Caco-2 (cell line): ENCODE measurements around the gene GTF3C5. TPM values are rescaled to one million over a fixed set of nuclear protein-coding genes. Genes with fewer than 3 reads are reported as not detected.

ENCODE experiments used
- BruUV-seq: library from RNA; stranded (reverse); fragments of 400-500 nt; replicated peaks from 2 replicates; lab custom pipeline; 2021; lab: Mats Ljungman, UMichigan
- CTCF ChIA-PET: fragments of 300-600 bp; sonication (Branson Sonifier 250); formaldehyde crosslinking; loops from one replicate; lab custom pipeline; 2022; ENCODE audit warnings: antibody characterized with exemption; lab: Charles Lee
- POLR2A ChIA-PET: fragments of 300-600 bp; sonication (Branson Sonifier 250); formaldehyde crosslinking; loops from one replicate; lab custom pipeline; 2022; ENCODE audit warnings: antibody characterized with exemption; lab: Charles Lee
- DNase-seq, 2 experiments: peaks; one replicate each; pipeline versions ENCODE4 v3.0.0 to v3.0.0-alpha.2; 2020 to 2022
- H3K27me3 ChIP-seq: replicated peaks from 2 replicates; pipeline ENCODE4 v1.6.0; 2011; ENCODE audit warnings: low read length; ENCODE audit not compliant: control insufficient read depth, insufficient read depth
- H3K36me3 ChIP-seq: 2 replicates; pipeline ENCODE4 v1.5.1; 2011; ENCODE audit warnings: low read length; ENCODE audit not compliant: control insufficient read depth, insufficient read depth
- H3K4me1 ChIP-seq: fragments of 250-450 bp; sonication (Bioruptor Pico); 2 replicates; pipeline ENCODE4 v1.5.1; 2020; ENCODE audit warnings: mild to moderate bottlenecking
- H3K4me3 ChIP-seq: 2 replicates; pipeline ENCODE4 v1.5.1; 2011; ENCODE audit warnings: low read depth, mild to moderate bottlenecking, control low read depth, low read length
- H3K9me3 ChIP-seq: fragments of 250-450 bp; sonication (Bioruptor Pico); 2 replicates; pipeline ENCODE4 v1.5.1; 2020; ENCODE audit warnings: mild to moderate bottlenecking, moderate library complexity
- H3K27ac Mint-ChIP-seq: one replicate; pipeline ENCODE4 v1.8.0; 2022; ENCODE audit warnings: mixed read lengths; ENCODE audit not compliant: unreplicated experiment
- H3K27me3 Mint-ChIP-seq: one replicate; pipeline ENCODE4 v1.8.0; 2022; ENCODE audit warnings: mixed read lengths; ENCODE audit not compliant: insufficient read depth, unreplicated experiment
- H3K36me3 Mint-ChIP-seq: one replicate; pipeline ENCODE4 v1.8.0; 2022; ENCODE audit warnings: mild to moderate bottlenecking, mixed read lengths; ENCODE audit not compliant: insufficient read depth, unreplicated experiment
- H3K4me1 Mint-ChIP-seq: one replicate; pipeline ENCODE4 v1.8.0; 2022; ENCODE audit warnings: low read depth, mixed read lengths; ENCODE audit not compliant: unreplicated experiment
- H3K4me3 Mint-ChIP-seq: one replicate; pipeline ENCODE4 v1.8.0; 2022; ENCODE audit warnings: mild to moderate bottlenecking, moderate library complexity, mixed read lengths; ENCODE audit not compliant: unreplicated experiment
- H3K9me3 Mint-ChIP-seq: one replicate; pipeline ENCODE4 v1.8.0; 2022; ENCODE audit warnings: mixed read lengths; ENCODE audit not compliant: unreplicated experiment
- intact Hi-C: fragments of 100-400 bp; cut with micrococcal nuclease; formaldehyde crosslinking; loops from one replicate; pipeline ENCODE4 v1.10.0; 2022; ENCODE audit not compliant: unreplicated experiment
- total RNA-seq: library from RNA; stranded (reverse); gene quantifications from 2 replicates; pipeline ENCODE4 v1.2.3, GENCODE V29; 2022
- TF ChIP-seq, protein P1 (sequence below), 2 experiments: fragments of 200-600 bp in 1 of 2; IDR thresholded peaks; 1 replicate in 1 of 2; 2 replicates in 1 of 2; pipeline versions ENCODE4 v1.5.1 to v1.8.0; 2011 to 2022; ENCODE audit warnings: antibody characterized with exemption in 1 of 2, control low read depth in 1 of 2, inconsistent platforms in 1 of 2, low read depth in 1 of 2, low read length in 1 of 2, mild to moderate bottlenecking in 1 of 2, moderate library complexity in 1 of 2; ENCODE audit not compliant: insufficient read depth in 1 of 2, severe bottlenecking in 1 of 2, unreplicated experiment in 1 of 2

GTF3C5 gene
- total RNA-seq, 1 experiment from 2014 or later, result 73.1 TPM

DNA sequence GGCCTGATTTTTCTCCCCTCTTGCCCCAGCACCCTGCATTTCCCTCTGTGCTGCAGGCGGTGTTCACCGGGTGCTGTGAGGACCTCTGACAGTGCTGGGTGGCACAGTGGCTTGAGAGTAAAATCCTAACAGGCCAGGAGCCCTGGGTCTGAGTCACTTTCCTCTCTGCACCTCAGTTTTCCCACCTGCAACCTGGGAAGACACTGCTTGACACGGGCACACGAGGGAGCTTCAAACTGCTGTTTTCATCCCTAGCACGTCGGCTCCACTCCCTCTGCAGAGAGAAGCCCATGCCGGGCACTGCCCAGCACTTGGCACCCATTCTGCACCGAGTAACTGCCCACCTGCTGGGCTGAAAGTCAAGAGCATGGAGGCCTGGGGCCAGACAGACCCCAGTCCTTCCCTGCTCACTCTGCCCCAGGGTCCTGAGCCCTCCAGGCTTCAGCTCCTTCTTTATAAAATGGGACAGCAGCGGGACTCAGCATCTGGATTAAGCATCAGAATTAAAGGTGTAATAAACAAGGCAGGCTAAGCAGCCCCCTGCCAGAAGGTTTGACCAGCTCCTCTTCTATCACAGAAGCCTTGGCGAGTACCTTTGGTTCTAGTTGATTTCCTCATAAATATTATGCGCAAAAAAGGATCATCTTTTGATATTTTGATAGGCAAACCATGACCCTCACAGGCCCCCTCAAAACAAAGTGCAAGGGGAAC lies 47.2 kb upstream of the GTF3C5 start:
- ChIA-PET POLR2A (no interaction called here), CTCF (no interaction called here)
- no TSS peak for BruUV-seq
- H3K9me3 Mint-ChIP-seq, result no peaks in the 10 kb centered on the region
- TF ChIP-seq, protein P1, sequence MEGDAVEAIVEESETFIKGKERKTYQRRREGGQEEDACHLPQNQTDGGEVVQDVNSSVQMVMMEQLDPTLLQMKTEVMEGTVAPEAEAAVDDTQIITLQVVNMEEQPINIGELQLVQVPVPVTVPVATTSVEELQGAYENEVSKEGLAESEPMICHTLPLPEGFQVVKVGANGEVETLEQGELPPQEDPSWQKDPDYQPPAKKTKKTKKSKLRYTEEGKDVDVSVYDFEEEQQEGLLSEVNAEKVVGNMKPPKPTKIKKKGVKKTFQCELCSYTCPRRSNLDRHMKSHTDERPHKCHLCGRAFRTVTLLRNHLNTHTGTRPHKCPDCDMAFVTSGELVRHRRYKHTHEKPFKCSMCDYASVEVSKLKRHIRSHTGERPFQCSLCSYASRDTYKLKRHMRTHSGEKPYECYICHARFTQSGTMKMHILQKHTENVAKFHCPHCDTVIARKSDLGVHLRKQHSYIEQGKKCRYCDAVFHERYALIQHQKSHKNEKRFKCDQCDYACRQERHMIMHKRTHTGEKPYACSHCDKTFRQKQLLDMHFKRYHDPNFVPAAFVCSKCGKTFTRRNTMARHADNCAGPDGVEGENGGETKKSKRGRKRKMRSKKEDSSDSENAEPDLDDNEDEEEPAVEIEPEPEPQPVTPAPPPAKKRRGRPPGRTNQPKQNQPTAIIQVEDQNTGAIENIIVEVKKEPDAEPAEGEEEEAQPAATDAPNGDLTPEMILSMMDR (IDR thresholded peaks at IDR 0.05; ENCODE audit: insufficient read depth in 1 of 2, low read depth in 1 of 2, low read length in 1 of 2, severe bottlenecking in 1 of 2, unreplicated experiment in 1 of 2), result no peak
- Histone ChIP-seq H3K4me3 (no peak overlapping the region), H3K9me3 (no peaks in the 10 kb centered on the region), H3K36me3 (no peaks in the 10 kb centered on the region), H3K4me1 (peaks cover 11% of the 10 kb centered on the region), H3K27me3 (no peaks in the 10 kb centered on the region)
- intact Hi-C loops, result no loop called here
- H3K4me1 Mint-ChIP-seq, result peaks cover 7% of the 10 kb centered on the region
- no peak for DNase-seq
- no peak overlapping the region for H3K27ac Mint-ChIP-seq
- H3K27me3 Mint-ChIP-seq, result peaks cover 3% of the 10 kb centered on the region
- no peaks in the 10 kb centered on the region for H3K36me3 Mint-ChIP-seq
- H3K4me3 Mint-ChIP-seq, result no peak overlapping the region

DNA sequence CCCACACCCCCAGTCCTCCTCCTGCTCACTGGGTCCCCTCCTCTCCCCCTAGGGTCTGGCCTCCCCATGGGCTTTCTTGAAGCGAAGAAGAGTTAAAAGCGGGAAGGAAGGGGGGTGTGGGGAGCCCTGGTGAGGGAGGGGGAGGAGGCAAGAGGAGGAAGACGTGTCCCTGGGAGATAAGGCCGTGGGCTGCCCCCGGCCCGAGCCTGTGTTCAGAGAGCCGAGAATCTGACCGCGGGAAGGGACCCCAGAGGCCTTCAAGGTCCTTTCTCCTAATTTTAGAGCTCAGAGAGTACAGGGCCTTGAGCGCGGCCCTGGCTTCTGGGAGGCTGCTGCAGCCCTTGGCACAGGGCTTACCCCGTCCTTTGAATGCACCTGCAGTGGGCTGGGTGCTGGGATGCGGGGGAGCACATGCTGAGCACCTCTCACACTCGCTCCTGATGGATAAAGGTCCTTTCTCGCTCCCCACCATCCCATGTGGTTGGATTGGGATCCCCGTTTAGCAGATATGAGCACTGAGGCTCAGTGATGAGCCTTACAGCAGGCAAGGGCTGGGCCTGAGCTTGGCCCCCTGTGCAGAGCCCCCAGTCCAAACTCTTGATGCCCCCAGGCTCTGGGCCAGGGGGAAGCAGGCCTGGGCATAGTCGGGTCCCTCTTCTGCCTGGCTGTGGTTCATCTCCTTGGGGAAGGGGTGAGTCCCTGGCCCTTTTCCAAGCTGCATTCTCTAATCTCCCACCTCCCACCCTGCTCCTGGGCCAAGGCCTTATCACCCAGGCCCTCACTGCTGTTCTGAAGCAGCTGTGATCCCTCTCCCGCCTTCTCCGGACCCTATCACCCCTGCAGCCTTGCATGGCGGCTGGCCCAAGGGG lies 46.4 kb upstream of the GTF3C5 start:
- intact Hi-C loops, result no loop called here

DNA sequence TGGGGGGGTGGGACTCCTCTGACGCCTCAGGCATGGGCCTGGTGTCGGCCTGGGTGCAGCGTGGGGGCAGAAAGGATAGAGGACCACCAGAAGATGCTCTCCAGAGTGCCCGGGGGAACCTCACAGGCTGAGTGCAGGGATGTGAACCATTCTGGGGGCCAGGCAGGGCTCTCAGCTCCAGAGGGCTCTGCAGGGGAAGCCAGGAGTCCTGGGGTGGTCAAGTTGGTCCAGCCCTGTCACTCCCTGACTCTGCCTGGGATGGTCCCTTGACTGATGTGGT lies 45.8 kb upstream of the GTF3C5 start:
- ChIA-PET CTCF (no interaction called here), POLR2A (no interaction called here)
- H3K4me1 ChIP-seq, result peaks cover 9% of the 10 kb centered on the region
- H3K9me3 ChIP-seq, result no peaks in the 10 kb centered on the region
- H3K4me3 ChIP-seq, result no peak overlapping the region
- peaks cover 7% of the 10 kb centered on the region for H3K4me1 Mint-ChIP-seq
- no peaks in the 10 kb centered on the region for H3K9me3 Mint-ChIP-seq
- BruUV-seq, result no TSS peak
- no peaks in the 10 kb centered on the region for H3K36me3 Mint-ChIP-seq
- no peaks in the 10 kb centered on the region for H3K36me3 ChIP-seq
- peaks cover 3% of the 10 kb centered on the region for H3K27me3 Mint-ChIP-seq
- H3K4me3 Mint-ChIP-seq, result no peak overlapping the region
- H3K27ac Mint-ChIP-seq, result no peak overlapping the region
- intact Hi-C loops, result no loop called here
- TF ChIP-seq, protein P1 (IDR thresholded peaks at IDR 0.05; ENCODE audit: insufficient read depth in 1 of 2, low read depth in 1 of 2, low read length in 1 of 2, severe bottlenecking in 1 of 2, unreplicated experiment in 1 of 2), result no peak
- no peak for DNase-seq
- no peaks in the 10 kb centered on the region for H3K27me3 ChIP-seq

More for the DNA sequence above, 46.4 kb upstream of the GTF3C5 start:
- Mint-ChIP-seq H3K36me3 (no peaks in the 10 kb centered on the region), H3K4me3 (no peak overlapping the region), H3K9me3 (no peaks in the 10 kb centered on the region), H3K27ac (no peak overlapping the region), H3K27me3 (peaks cover 3% of the 10 kb centered on the region), H3K4me1 (peaks cover 7% of the 10 kb centered on the region)
- Histone ChIP-seq H3K4me3 (no peak overlapping the region), H3K27me3 (no peaks in the 10 kb centered on the region), H3K9me3 (no peaks in the 10 kb centered on the region), H3K36me3 (no peaks in the 10 kb centered on the region), H3K4me1 (peaks cover 9% of the 10 kb centered on the region)
- CTCF ChIA-PET, result no interaction called here
- no TSS peak for BruUV-seq
- DNase-seq, result no peak
- TF ChIP-seq, protein P1 (IDR thresholded peaks at IDR 0.05; ENCODE audit: insufficient read depth in 1 of 2, low read depth in 1 of 2, low read length in 1 of 2, severe bottlenecking in 1 of 2, unreplicated experiment in 1 of 2), result no peak
- POLR2A ChIA-PET, result no interaction called here
